Skeletal muscle satellite cell (primary cell): ENCODE data around the gene REST.
A peak's percentile ranks its signal among the peaks of the same experiment; 100 is the strongest.

Experiments used
- H3K27me3 ChIP-seq: 2 replicates; pipeline ENCODE4 v1.7.0; 2013; ENCODE audit warnings: low read length; ENCODE audit not compliant: control insufficient read depth, insufficient read depth
- H3K36me3 ChIP-seq: 2 replicates; pipeline ENCODE4 v1.7.0; 2013; ENCODE audit warnings: mild to moderate bottlenecking, control low read depth, low read length; ENCODE audit not compliant: insufficient read depth
- H3K4me1 ChIP-seq: 2 replicates; pipeline ENCODE4 v1.7.0; 2013; ENCODE audit warnings: low read length; ENCODE audit not compliant: control insufficient read depth, insufficient read depth
- H3K4me2 ChIP-seq: 2 replicates; pipeline ENCODE4 v1.7.0; 2013; ENCODE audit warnings: mild to moderate bottlenecking, low read length
- H3K4me3 ChIP-seq: 2 replicates; pipeline ENCODE4 v1.7.0; 2013; ENCODE audit warnings: low read length
- H3K9ac ChIP-seq: 2 replicates; pipeline ENCODE4 v1.7.0; 2013; ENCODE audit warnings: mild to moderate bottlenecking, low read depth, low read length, moderate library complexity
- H3K9me3 ChIP-seq: replicated peaks from 2 replicates; pipeline ENCODE4 v1.7.0; 2013; ENCODE audit warnings: mild to moderate bottlenecking, control low read depth, low read length

REST gene

GRCh38 chr4:56953680-56954520 lies 46.2 kb downstream of the REST start:
- Histone ChIP-seq H3K36me3 (no peaks in the 10 kb centered on the region), H3K4me2 (no peak overlapping the region), H3K9ac (no peak overlapping the region), H3K9me3 (no peaks in the 10 kb centered on the region), H3K4me1 (peaks cover 12% of the 10 kb centered on the region), H3K27me3 (no peaks in the 10 kb centered on the region), H3K4me3 (no peak overlapping the region)

GRCh38 chr4:56958111-56958517 lies 50.4 kb downstream of the REST start:
- Histone ChIP-seq H3K9me3 (no peaks in the 10 kb centered on the region), H3K4me1 (peaks cover 18% of the 10 kb centered on the region), H3K9ac (peak overlapping the region; percentile 35), H3K36me3 (no peaks in the 10 kb centered on the region), H3K4me3 (peak overlapping the region; percentile 15), H3K27me3 (no peaks in the 10 kb centered on the region), H3K4me2 (peak overlapping the region; percentile 65)

GRCh38 chr4:56959100-56959499 lies 51.4 kb downstream of the REST start:
- peaks cover 18% of the 10 kb centered on the region for H3K4me1 ChIP-seq
- H3K9me3 ChIP-seq: no peaks in the 10 kb centered on the region

GRCh38 chr4:56961107-56961500 lies 53.4 kb downstream of the REST start:
- Histone ChIP-seq H3K36me3 (peaks cover 13% of the 10 kb centered on the region), H3K27me3 (no peaks in the 10 kb centered on the region), H3K9me3 (no peaks in the 10 kb centered on the region), H3K4me2 (no peak overlapping the region), H3K4me1 (peaks cover 18% of the 10 kb centered on the region), H3K9ac (no peak overlapping the region), H3K4me3 (no peak overlapping the region)

More at GRCh38 chr4:56959100-56959499, 51.4 kb downstream of the REST start:
- H3K36me3 ChIP-seq: peaks cover 5% of the 10 kb centered on the region
- no peaks in the 10 kb centered on the region for H3K27me3 ChIP-seq
- peak overlapping the region; percentile 35 for H3K9ac ChIP-seq
- no peak overlapping the region for H3K4me3 ChIP-seq
- H3K4me2 ChIP-seq: peak overlapping the region; percentile 65

- H3K9me3 ChIP-seq: peaks cover 8% of the 10 kb centered on the region
- no peak overlapping the region for H3K4me3 ChIP-seq
- H3K4me2 ChIP-seq: no peak overlapping the region
- H3K9ac ChIP-seq: no peak overlapping the region
- peaks cover 4% of the 10 kb centered on the region for H3K4me1 ChIP-seq
- H3K36me3 ChIP-seq: peaks cover 54% of the 10 kb centered on the region
- no peaks in the 10 kb centered on the region for H3K27me3 ChIP-seq
These were observed 63.7 kb downstream of the REST start for GRCh38 chr4:56971383-56971782.

GRCh38 chr4:56972389-56972788 lies 64.7 kb downstream of the REST start:
- H3K4me3 ChIP-seq: no peak overlapping the region
- peaks cover 4% of the 10 kb centered on the region for H3K4me1 ChIP-seq
- H3K4me2 ChIP-seq: no peak overlapping the region
- peaks cover 8% of the 10 kb centered on the region for H3K9me3 ChIP-seq
- H3K27me3 ChIP-seq: no peaks in the 10 kb centered on the region
- peaks cover 48% of the 10 kb centered on the region for H3K36me3 ChIP-seq
- no peak overlapping the region for H3K9ac ChIP-seq

GRCh38 chr4:56972809-56973208 lies 65.1 kb downstream of the REST start:
- Histone ChIP-seq H3K4me2 (no peak overlapping the region), H3K36me3 (peaks cover 45% of the 10 kb centered on the region), H3K9me3 (peaks cover 8% of the 10 kb centered on the region), H3K4me1 (peaks cover 4% of the 10 kb centered on the region), H3K27me3 (no peaks in the 10 kb centered on the region), H3K4me3 (no peak overlapping the region), H3K9ac (no peak overlapping the region)

- Histone ChIP-seq H3K9me3 (peaks cover 8% of the 10 kb centered on the region), H3K4me3 (no peak overlapping the region), H3K36me3 (peaks cover 45% of the 10 kb centered on the region), H3K4me2 (no peak overlapping the region), H3K27me3 (no peaks in the 10 kb centered on the region), H3K9ac (no peak overlapping the region), H3K4me1 (peaks cover 4% of the 10 kb centered on the region)
These were observed 65.6 kb downstream of the REST start for GRCh38 chr4:56973336-56973735.

- H3K4me2 ChIP-seq: peak overlapping the region; percentile 100
- no peaks in the 10 kb centered on the region for H3K27me3 ChIP-seq
- peak overlapping the region; percentile 95 for H3K9ac ChIP-seq
- peaks cover 8% of the 10 kb centered on the region for H3K9me3 ChIP-seq
- peaks cover 15% of the 10 kb centered on the region for H3K4me1 ChIP-seq
- H3K4me3 ChIP-seq: peak overlapping the region; percentile 98
- peaks cover 26% of the 10 kb centered on the region for H3K36me3 ChIP-seq
These were observed 68.7 kb downstream of the REST start for GRCh38 chr4:56976283-56976836.

GRCh38 chr4:56976837-56977320 lies 69.2 kb downstream of the REST start:
- peak overlapping the region; percentile 98 for H3K4me3 ChIP-seq
- peaks cover 22% of the 10 kb centered on the region for H3K36me3 ChIP-seq
- H3K4me2 ChIP-seq: peak overlapping the region; percentile 100
- H3K9ac ChIP-seq: peak overlapping the region; percentile 95
- peaks cover 8% of the 10 kb centered on the region for H3K9me3 ChIP-seq
- peaks cover 16% of the 10 kb centered on the region for H3K4me1 ChIP-seq
- H3K27me3 ChIP-seq: no peaks in the 10 kb centered on the region

- peak within 1 kb of the TSS; percentile 100 for H3K4me2 ChIP-seq
- H3K36me3 ChIP-seq: peaks cover 19% of the 10 kb centered on the region
- H3K9me3 ChIP-seq: peaks cover 8% of the 10 kb centered on the region
- H3K27me3 ChIP-seq: no peaks in the 10 kb centered on the region
- peaks cover 16% of the 10 kb centered on the region for H3K4me1 ChIP-seq
- peak within 1 kb of the TSS; percentile 98 for H3K4me3 ChIP-seq
- peak within 1 kb of the TSS; percentile 95 for H3K9ac ChIP-seq
These were observed 69.8 kb downstream of the REST start, which contains the start of gene NOA1 for GRCh38 chr4:56977321-56978012. Gene NOA1 (minus strand): TSS chr4:56977606. CDS start chr4:56977585, 21 bp downstream.
